HG02870 (cell line): ENCODE data around the gene TCAIM.
"Not testable (repeated sequence)": the region's sequence is repeated elsewhere in the genome, so short reads cannot be mapped to it uniquely, and the experiment has no call there.

Source experiments
- ATAC-seq: cut with Tn5 transposase; IDR thresholded peaks from one replicate; pipeline ENCODE4 v1.9.1; 2021; ENCODE audit warnings: mild to moderate bottlenecking, moderate library complexity; ENCODE audit not compliant: unreplicated experiment

Gene TCAIM

GRCh38 chr3:44414517-44415090 lies 76.0 kb downstream of the TCAIM start:
- no peak for ATAC-seq

GRCh38 chr3:44415421-44415820 lies 76.9 kb downstream of the TCAIM start:
- no peak for ATAC-seq

DNA sequence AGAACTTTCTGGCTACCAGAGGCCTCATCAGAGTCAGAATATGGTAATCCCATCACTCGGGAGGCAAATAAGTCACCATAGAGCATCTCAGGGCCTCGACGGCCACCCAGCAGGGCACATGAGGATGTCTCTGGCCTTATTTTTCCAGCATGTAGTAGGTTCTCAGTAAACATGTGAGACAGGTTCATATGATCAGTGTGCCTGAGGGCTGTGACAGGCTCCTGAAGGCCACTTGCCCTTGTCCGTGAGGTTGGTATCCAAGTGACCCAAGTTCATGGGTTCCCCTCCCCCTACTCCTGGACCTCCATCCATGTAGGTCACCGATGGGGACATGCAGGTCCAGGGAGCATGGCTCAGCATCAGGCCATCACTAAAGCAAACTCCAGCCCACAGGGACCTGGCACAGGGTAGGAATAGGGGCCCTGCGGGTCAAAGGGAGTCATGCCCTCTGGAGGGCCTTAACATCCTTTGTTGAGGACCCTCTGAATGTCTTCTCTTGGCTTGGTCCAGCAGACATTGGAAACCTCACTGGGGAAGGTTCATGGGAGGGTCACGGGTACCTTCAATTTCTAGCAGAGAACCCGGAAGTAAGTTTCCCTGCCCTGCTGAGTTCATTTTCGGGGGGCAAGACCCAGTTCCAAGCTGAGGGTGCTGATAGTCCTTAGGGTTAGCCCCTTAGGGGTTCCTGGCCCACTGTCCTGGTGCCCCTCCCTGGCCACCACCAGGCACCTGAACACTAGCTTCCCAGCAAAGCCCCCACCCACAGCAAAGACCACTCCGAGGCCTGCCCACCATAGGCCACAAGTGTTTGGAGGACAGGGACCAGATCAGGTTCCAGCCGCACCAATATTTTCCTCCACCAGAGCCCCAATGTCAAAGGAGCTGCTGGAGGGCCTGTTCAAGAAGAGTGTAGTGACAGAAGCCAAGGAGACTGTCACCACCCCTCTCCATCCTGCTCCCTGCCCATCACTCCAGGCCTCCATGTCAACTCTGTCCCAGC lies 77.8 kb downstream of the TCAIM start:
- ATAC-seq = no peak

GRCh38 chr3:44418118-44418517 lies 79.6 kb downstream of the TCAIM start:
- ATAC-seq = not testable (repeated sequence)

DNA sequence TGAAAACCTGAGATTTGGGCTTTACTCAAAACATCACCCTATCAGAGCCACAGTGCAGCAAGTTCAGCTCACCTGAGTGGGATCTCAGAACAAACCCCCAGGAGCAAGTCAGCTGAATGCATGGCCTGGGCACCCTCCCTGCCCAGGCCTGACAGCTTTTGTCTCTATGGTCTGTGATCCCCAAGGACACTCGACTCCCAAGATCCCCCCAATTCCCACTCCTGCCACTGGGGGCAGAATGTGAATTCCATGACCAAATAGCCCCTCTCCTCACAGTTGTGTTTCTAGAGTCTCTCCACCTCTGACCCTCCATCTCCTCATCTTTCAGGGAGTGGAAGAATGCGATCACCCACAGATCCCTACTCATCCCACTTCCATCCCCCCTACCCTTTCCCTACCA lies 80.0 kb downstream of the TCAIM start:
- ATAC-seq = no peak

- no peak for ATAC-seq
Observed at GRCh38 chr3:44419116-44419922, 80.8 kb downstream of the TCAIM start.

- ATAC-seq = no peak
Observed at GRCh38 chr3:44419923-44420650, 81.5 kb downstream of the TCAIM start.

GRCh38 chr3:44420676-44421075 lies 82.1 kb downstream of the TCAIM start:
- no peak for ATAC-seq

DNA sequence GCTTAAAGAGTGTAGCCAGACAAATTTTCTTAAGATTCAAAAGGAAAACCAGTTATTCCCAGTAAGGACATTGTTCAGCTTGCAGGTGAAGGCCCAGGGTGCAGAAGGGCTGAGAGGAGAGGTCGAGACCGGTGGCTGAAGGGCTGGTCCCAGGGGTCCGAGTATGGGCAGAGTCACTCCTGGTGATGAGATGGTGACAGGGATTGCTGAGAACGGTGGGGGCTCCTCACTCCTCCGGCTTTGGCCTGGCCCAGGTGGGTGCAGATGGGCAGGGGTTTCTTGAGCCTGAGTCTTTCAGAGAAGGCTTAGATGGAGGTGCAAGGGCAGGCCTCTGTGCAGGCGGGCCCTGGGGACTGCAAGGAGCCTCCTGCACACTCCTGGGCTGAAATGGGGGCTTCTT lies 82.7 kb downstream of the TCAIM start:
- no peak for ATAC-seq

DNA sequence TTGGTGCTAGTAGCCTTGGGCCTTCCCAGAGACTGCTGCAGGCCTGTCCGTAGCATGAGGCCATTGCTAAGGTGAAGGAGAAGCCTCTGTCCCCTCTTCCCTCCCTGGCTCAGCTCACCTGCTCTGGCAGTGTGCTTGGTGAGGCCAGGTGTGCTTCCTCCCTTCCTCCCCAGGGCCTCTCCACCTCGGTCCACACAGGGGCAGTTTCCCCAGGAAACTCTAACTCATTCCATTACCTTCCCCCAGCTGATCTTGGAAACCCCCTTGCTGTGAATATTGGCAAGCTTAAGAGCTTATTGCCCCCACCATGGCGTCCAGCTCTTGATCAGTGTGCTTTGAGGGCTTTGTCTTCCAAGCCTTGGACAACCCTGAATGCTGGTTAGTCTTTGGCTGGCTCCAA lies 86.2 kb downstream of the TCAIM start:
- no peak for ATAC-seq

GRCh38 chr3:44427683-44428082 lies 89.1 kb downstream of the TCAIM start:
- no peak for ATAC-seq

DNA sequence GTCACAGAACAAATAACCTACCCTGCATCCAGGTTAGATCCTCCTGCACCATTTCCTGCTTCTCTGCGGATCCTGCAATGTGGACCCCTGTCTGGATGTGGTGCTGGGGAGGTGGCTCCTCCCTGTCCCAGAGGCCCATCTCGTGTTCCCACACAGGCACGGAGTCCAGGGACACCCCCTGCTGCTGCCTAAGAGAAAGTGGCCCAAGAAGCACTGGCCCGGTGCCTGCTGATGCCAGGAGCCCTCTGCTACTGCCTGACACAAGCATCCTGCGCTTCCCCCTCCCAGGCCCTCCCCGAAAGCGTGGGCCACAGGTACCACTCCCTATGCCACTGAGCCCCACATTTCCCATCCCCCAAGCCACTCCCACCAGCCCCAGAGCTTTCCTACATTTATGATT lies 90.3 kb downstream of the TCAIM start:
- no peak for ATAC-seq

DNA sequence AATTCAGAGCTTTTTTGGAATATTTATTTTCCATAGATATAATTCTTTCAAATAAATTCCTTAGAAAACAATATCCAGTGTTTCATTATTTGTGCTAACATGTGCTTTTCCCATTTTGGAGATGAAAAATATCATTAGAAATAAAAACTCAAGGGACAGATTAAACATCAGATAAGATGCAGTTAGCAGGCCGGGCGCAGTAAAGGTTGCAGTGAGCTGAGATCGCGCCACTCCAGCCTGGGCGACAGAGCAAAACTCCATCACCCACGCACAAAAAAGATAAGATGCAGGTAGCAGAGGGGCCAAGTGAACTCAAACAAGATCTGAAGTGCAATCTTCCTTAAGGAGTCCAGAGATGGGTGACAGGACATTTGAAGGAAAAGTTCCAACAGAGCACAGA lies 90.9 kb downstream of the TCAIM start:
- ATAC-seq = no peak

DNA sequence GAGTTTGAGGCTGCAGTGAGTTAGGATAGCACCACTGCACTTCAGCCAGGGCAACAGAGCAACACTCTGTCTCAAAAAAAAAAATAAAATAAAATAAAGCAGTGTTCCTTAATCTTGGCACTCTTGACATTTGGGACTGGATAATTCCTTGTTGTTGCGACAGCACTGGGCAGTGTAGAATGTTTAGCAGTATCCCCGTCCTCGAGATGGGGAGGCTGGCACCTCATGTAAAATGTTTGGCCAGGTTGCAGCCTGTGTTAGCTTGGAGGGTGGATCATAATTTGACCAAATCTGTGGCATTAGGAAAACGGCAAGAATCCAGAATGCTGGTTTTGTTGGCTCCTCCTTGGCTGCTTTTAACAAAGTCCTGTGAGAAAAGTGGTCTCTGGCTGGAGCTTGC lies 91.9 kb downstream of the TCAIM start:
- no peak for ATAC-seq

DNA sequence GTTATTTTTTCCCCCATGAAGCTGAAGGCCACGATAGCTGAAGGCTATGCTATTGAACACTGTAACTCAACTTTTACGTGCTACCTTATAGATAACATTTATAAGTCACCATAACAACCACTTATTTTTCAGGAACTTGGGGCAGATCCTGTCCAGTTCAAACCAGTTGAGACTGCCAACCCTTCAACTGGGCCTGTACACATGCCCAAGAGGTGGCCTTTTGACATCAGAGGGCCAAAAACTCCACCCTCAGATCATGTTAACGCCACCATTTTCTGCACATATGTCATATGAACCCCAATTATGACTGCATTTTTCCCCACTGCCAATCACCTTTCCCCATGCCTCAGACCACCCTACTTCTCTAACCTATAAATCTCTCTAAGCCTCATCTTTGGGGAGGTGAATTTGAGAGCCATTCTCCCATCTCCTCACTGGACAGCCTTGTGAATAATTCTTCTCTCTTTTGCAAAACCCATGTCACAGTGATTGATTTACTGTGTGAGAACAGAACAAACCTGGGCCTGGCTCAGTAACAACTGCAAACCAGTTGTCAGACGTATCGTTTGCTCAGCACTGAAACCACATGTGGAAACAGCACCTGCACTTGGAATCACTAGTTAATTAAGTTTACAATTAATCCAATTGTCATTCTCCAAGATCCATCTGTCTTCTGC lies 96.4 kb downstream of the TCAIM start:
- ATAC-seq = no peak

- no peak for ATAC-seq
Observed at GRCh38 chr3:44436181-44436580, 97.6 kb downstream of the TCAIM start.

- no peak for ATAC-seq
Observed at GRCh38 chr3:44437800-44438199, 99.2 kb downstream of the TCAIM start.

GRCh38 chr3:44439499-44440295 lies 101.1 kb downstream of the TCAIM start:
- ATAC-seq = peak; percentile 95

DNA sequence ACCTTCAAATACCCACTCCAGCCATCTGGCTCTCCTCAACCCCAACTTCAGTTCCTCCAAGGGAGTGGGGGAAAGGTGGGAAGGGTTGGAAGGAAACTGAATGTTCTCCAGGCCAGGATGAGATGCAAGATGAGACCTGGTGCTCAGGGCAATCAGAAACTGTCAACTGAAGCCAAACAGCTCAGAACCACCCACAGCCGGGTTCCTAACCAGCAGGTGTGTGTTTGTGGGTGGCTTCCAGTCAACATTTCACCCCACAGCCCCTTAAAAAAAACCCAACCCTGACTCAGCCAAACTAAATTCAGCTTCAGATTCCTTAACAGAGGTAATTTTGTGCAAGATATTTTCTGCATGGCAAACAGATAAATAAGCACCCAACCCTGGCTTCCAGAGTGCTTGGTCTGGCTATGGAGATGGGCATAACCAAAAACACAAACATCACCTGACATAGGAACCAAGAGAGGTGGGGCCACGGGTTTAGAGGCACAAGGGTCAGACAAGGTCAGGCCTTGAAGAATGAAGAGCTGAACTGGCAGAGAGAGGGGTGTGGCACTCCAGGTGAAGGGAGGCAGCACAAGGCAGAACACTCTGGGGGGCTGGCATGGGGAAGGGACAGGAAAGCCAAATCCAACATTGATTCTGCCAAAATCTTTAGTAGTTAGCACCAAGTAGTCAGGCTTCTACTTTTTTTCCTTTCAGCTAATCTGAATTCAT lies 104.2 kb downstream of the TCAIM start:
- ATAC-seq = no peak
